HCT116 (cell line): ENCODE measurements around the gene HS6ST3. TPM values are rescaled to one million over a fixed set of nuclear protein-coding genes. Genes with fewer than 3 reads are reported as not detected.

Experiments
- ATAC-seq: fragments of 200-7000 bp; cut with Tn5 transposase; 2 replicates; pipeline ENCODE4 v1.9.1; 2020; ENCODE audit warnings: mild to moderate bottlenecking, moderate library complexity
- BruUV-seq: library from RNA; stranded (reverse); fragments of 400-500 nt; replicated peaks from 2 replicates; lab custom pipeline; 2021; lab: Mats Ljungman, UMichigan
- CTCF ChIA-PET: fragments of 300-600 bp; sonication (Branson Sonifier 250); formaldehyde crosslinking; loops from one replicate; lab custom pipeline; 2021; ENCODE audit warnings: antibody characterized with exemption; lab: Charles Lee
- POLR2A ChIA-PET: fragments of 300-600, 350-600 bp; sonication (Branson Sonifier 250); formaldehyde crosslinking; loops from one replicate; lab custom pipeline; 2021; ENCODE audit warnings: antibody characterized with exemption; lab: Charles Lee
- RAD21 ChIA-PET, 2 experiments: fragments of 300-600 bp; sonication (Branson Sonifier 250); formaldehyde crosslinking; loops; one replicate each; lab custom pipeline; 2023; ENCODE audit warnings: low total read pairs in 2 of 2; ENCODE audit not compliant: uncharacterized antibody in 2 of 2, unreplicated experiment in 2 of 2, low non-redundant PET in 1 of 2; lab: Charles Lee
- DNase-seq: peaks from one replicate; pipeline ENCODE4 v3.0.0-alpha.2; 2010; ENCODE audit warnings: low read depth, low spot score
- H2AFZ ChIP-seq: fragments of 200-600 bp; shearing (Covaris generic), sonication (generic); 2 replicates; pipeline ENCODE4 v1.6.1; 2017; ENCODE audit warnings: low read depth, mixed run types, mixed read lengths, antibody characterized with exemption, low read length; ENCODE audit not compliant: poor library complexity, severe bottlenecking
- H3K27ac ChIP-seq: 2 replicates; pipeline ENCODE4 v1.5.1; 2012; ENCODE audit warnings: low read depth, low read length
- H3K27me3 ChIP-seq: fragments of 200-600 bp; sonication (generic); 2 replicates; pipeline ENCODE4 v1.6.1; 2016; ENCODE audit warnings: mixed run types, low read length, mixed read lengths; ENCODE audit not compliant: insufficient read depth
- H3K36me3 ChIP-seq, 2 experiments: fragments of 200-500 bp in 1 of 2; fragments of 200-600 bp in 1 of 2; sonication (Bioruptor generic) in 1 of 2; sonication (generic) in 1 of 2; 2 replicates each; pipeline versions ENCODE4 v1.5.1 to v1.6.1; 2014 to 2016; ENCODE audit warnings: low read length in 2 of 2, inconsistent platforms in 1 of 2, mixed read lengths in 1 of 2, mixed run types in 1 of 2; ENCODE audit not compliant: insufficient read depth in 2 of 2, control insufficient read depth in 1 of 2
- H3K4me1 ChIP-seq, 2 experiments: fragments of 200-600 bp in 1 of 2; sonication (generic) in 1 of 2; 2 replicates each; pipeline versions ENCODE4 v1.5.1 to v1.6.1; 2012 to 2017; ENCODE audit warnings: low read length in 2 of 2, inconsistent platforms in 1 of 2, mild to moderate bottlenecking in 1 of 2, mixed read lengths in 1 of 2, mixed run types in 1 of 2, moderate library complexity in 1 of 2; ENCODE audit not compliant: insufficient read depth in 2 of 2, control insufficient read depth in 1 of 2
- H3K4me2 ChIP-seq: fragments of 200-600 bp; sonication (generic); 2 replicates; pipeline ENCODE4 v1.6.1; 2017; ENCODE audit warnings: mixed run types, low read length, mixed read lengths
- H3K4me3 ChIP-seq, 2 experiments: fragments of 200-600 bp in 1 of 2; sonication (generic) in 1 of 2; replicated peaks in 1 of 2; 2 replicates each; pipeline ENCODE4 v1.5.1; 2011 to 2016; ENCODE audit warnings: low read length in 2 of 2, control low read depth in 1 of 2, low read depth in 1 of 2, mild to moderate bottlenecking in 1 of 2, mixed read lengths in 1 of 2, mixed run types in 1 of 2
- H3K79me2 ChIP-seq: fragments of 200-600 bp; sonication (generic); 2 replicates; pipeline ENCODE4 v1.6.1; 2017; ENCODE audit warnings: mild to moderate bottlenecking, mixed run types, low read length, moderate library complexity, mixed read lengths; ENCODE audit not compliant: insufficient read depth
- H3K9ac ChIP-seq: fragments of 200-600 bp; sonication (generic); 2 replicates; pipeline ENCODE4 v1.6.1; 2016; ENCODE audit warnings: low read length, mixed read lengths
- H3K9me2 ChIP-seq: fragments of 200-600 bp; sonication (generic), shearing (Covaris generic); 2 replicates; pipeline ENCODE4 v1.6.1; 2017; ENCODE audit warnings: mixed run types, mild to moderate bottlenecking, moderate library complexity; ENCODE audit not compliant: insufficient read depth
- H3K9me3 ChIP-seq, 2 experiments: fragments of 200-500 bp in 1 of 2; fragments of 200-600 bp in 1 of 2; sonication (Bioruptor generic) in 1 of 2; sonication (generic) in 1 of 2; 2 replicates each; pipeline ENCODE4 v1.6.1; 2014 to 2017; ENCODE audit warnings: low read length in 2 of 2, mixed read lengths in 2 of 2, inconsistent platforms in 1 of 2, low read depth in 1 of 2, mild to moderate bottlenecking in 1 of 2, mixed run types in 1 of 2, moderate library complexity in 1 of 2; ENCODE audit not compliant: control insufficient read depth in 1 of 2, insufficient read depth in 1 of 2
- H4K20me1 ChIP-seq: fragments of 200-600 bp; sonication (generic), shearing (Covaris generic); 2 replicates; pipeline ENCODE4 v1.6.1; 2017; ENCODE audit warnings: mixed run types, mild to moderate bottlenecking, moderate library complexity; ENCODE audit not compliant: insufficient read depth
- ATF3 ChIP-seq: IDR thresholded peaks from 2 replicates; pipeline ENCODE4 v1.6.1; 2012
- CBX3 ChIP-seq: IDR thresholded peaks from 2 replicates; pipeline ENCODE4 v1.6.1; 2012; ENCODE audit warnings: low read depth
- CEBPB ChIP-seq: IDR thresholded peaks from 2 replicates; pipeline ENCODE4 v1.6.1; 2012; ENCODE audit warnings: low read depth
- CTCF ChIP-seq, 3 experiments: fragments of 200-600 bp in 1 of 3; sonication (generic) in 1 of 3; IDR thresholded peaks in 2 of 3; conservative IDR thresholded peaks in 1 of 3; 2 replicates each; pipeline ENCODE4 v1.5.1; 2012 to 2017; ENCODE audit warnings: low read depth in 2 of 3, low read length in 2 of 3, antibody characterized with exemption in 1 of 3, borderline replicate concordance in 1 of 3, control low read depth in 1 of 3, mild to moderate bottlenecking in 1 of 3, mixed read lengths in 1 of 3, mixed run types in 1 of 3, moderate library complexity in 1 of 3; ENCODE audit not compliant: insufficient read depth in 1 of 3
- EGR1 ChIP-seq: IDR thresholded peaks from 2 replicates; pipeline ENCODE4 v1.6.1; 2012; ENCODE audit warnings: low read depth
- ELF1 ChIP-seq: IDR thresholded peaks from 2 replicates; pipeline ENCODE4 v1.6.1; 2012; ENCODE audit warnings: low read depth, borderline replicate concordance
- EZH2 ChIP-seq: fragments of 200-600 bp; sonication (generic); IDR thresholded peaks from 2 replicates; pipeline ENCODE4 v1.6.1; 2017; ENCODE audit warnings: antibody characterized with exemption, mixed run types
- FOSL1 ChIP-seq: IDR thresholded peaks from 2 replicates; pipeline ENCODE4 v1.6.1; 2012; ENCODE audit warnings: low read depth
- JUND ChIP-seq: IDR thresholded peaks from 2 replicates; pipeline ENCODE4 v1.6.1; 2012
- POLR2A ChIP-seq: IDR thresholded peaks from 2 replicates; pipeline ENCODE4 v1.7.0; 2011; ENCODE audit warnings: borderline replicate concordance; ENCODE audit not compliant: insufficient read depth, insufficient read length; ENCODE audit errors: extremely low read depth
- POLR2AphosphoS5 ChIP-seq: IDR thresholded peaks from 2 replicates; pipeline ENCODE4 v1.6.1; 2011; ENCODE audit warnings: mild to moderate bottlenecking, low read depth, low read length, moderate library complexity
- RAD21 ChIP-seq: IDR thresholded peaks from 2 replicates; pipeline ENCODE4 v1.6.1; 2012; ENCODE audit warnings: low read depth, mild to moderate bottlenecking
- REST ChIP-seq: IDR thresholded peaks from 2 replicates; pipeline ENCODE4 v1.6.1; 2012; ENCODE audit warnings: low read depth
- SIN3A ChIP-seq: IDR thresholded peaks from 2 replicates; pipeline ENCODE4 v1.6.1; 2012; ENCODE audit warnings: low read depth
- SP1 ChIP-seq: IDR thresholded peaks from 2 replicates; pipeline ENCODE4 v1.6.1; 2012; ENCODE audit warnings: low read depth
- SRF ChIP-seq: IDR thresholded peaks from 2 replicates; pipeline ENCODE4 v1.6.1; 2012; ENCODE audit warnings: low read depth
- TCF7L2 ChIP-seq: IDR thresholded peaks from 2 replicates; pipeline ENCODE4 v1.7.0; 2011; ENCODE audit warnings: borderline replicate concordance, inconsistent platforms; ENCODE audit not compliant: insufficient read depth, insufficient read length; ENCODE audit errors: extremely low read depth
- YY1 ChIP-seq: IDR thresholded peaks from 2 replicates; pipeline ENCODE4 v1.6.1; 2011; ENCODE audit warnings: low read length, low read depth, moderate library complexity, mild to moderate bottlenecking; ENCODE audit not compliant: insufficient replicate concordance; ENCODE audit errors: extremely low read depth
- ZFX ChIP-seq: fragments of 450-650 bp; IDR thresholded peaks from 2 replicates; pipeline ENCODE4 v1.6.1; 2017
- ZNF274 ChIP-seq: fragments of 200-500 bp; sonication (Bioruptor generic); IDR thresholded peaks from 2 replicates; pipeline ENCODE4 v1.6.1; 2014; ENCODE audit warnings: mild to moderate bottlenecking, low read depth, low read length, inconsistent platforms
- intact Hi-C: fragments of 100-400 bp; cut with micrococcal nuclease; formaldehyde crosslinking; loops from 2 replicates; pipeline ENCODE4 v1.10.0; 2022
- total RNA-seq: library from RNA; stranded (reverse); gene quantifications from one replicate; pipeline ENCODE4 v1.2.1, GENCODE V29; 2021; ENCODE audit not compliant: unreplicated experiment

HS6ST3 gene
- total RNA-seq, 1 experiment from 2014 or later = 0.10 TPM

- Histone ChIP-seq H3K4me2 (no peak overlapping the region), H3K9me2 (no peaks in the 10 kb centered on the region), H2AFZ (no peak overlapping the region), H3K4me1 (no peaks in the 10 kb centered on the region), H3K4me3 (no peak overlapping the region), H4K20me1 (no peaks in the 10 kb centered on the region), H3K79me2 (no peaks in the 10 kb centered on the region), H3K36me3 (no peaks in the 10 kb centered on the region), H3K9me3 (no peaks in the 10 kb centered on the region), H3K27ac (no peak overlapping the region), H3K9ac (no peak overlapping the region), H3K27me3 (peaks cover 15% of the 10 kb centered on the region)
- ATAC-seq (no peak), DNase-seq (no peak)
- no TSS peak for BruUV-seq
- intact Hi-C loops = no loop called here
- POLR2A ChIA-PET = no interaction called here
- RAD21 ChIA-PET = no interaction called here
- CTCF ChIA-PET = no interaction called here
- TF ChIP-seq ZNF274 = no peak
- no peak for TF ChIP-seq SRF
- no peak for TF ChIP-seq POLR2AphosphoS5
- TF ChIP-seq EGR1 = no peak
- no peak for TF ChIP-seq POLR2A
- no peak for TF ChIP-seq CEBPB
- no peak for TF ChIP-seq JUND
- TF ChIP-seq ATF3 = no peak
- TF ChIP-seq SP1 = no peak
- TF ChIP-seq YY1 = no peak
- no peak for TF ChIP-seq TCF7L2
- TF ChIP-seq EZH2 = no peak
- no peak for TF ChIP-seq CTCF (IDR thresholded peaks at IDR 0.05 in 2 of 3, conservative IDR thresholded peaks at IDR 0.05 in 1 of 3; ENCODE audit: borderline replicate concordance in 1 of 3, insufficient read depth in 1 of 3, low read depth in 2 of 3, low read length in 2 of 3)
- no peak for TF ChIP-seq CBX3
- TF ChIP-seq RAD21 = no peak
- no peak for TF ChIP-seq ZFX
- TF ChIP-seq ELF1 = no peak
- TF ChIP-seq REST = no peak
- no peak for TF ChIP-seq FOSL1
- TF ChIP-seq SIN3A = no peak
Measured at GRCh38 chr13:96762876-96763275, 673.0 kb downstream of the HS6ST3 start.
